Activated CD4-positive, CD25-positive, alpha-beta regulatory T cell (primary cell): ENCODE measurements around the gene MRPS23.

Experiments used
- DNase-seq, 4 experiments: peaks; one replicate each; lab custom pipeline; 2025; lab: John Stamatoyannopoulos, UW

Gene MRPS23

DNA sequence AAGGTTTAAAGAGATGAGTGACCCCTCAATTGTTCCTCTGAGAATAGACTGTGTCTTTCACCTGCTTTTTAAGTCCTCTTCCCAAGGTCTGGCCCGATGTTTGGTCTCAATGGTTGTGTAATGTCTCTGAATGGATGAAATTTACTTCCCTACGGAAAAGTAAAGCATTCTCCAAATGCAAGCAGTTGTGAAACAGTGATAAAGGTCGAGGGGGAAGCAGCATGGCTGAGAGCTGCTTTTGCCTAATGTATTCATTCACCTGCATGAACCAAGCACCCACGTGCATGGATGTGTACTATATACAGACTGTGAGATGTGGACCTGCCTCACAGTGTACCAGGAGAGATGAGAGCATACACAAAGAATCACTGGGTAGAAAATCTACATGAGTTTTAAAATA is 11.4 kb downstream of the MRPS23 start:
- no peak for DNase-seq

DNA sequence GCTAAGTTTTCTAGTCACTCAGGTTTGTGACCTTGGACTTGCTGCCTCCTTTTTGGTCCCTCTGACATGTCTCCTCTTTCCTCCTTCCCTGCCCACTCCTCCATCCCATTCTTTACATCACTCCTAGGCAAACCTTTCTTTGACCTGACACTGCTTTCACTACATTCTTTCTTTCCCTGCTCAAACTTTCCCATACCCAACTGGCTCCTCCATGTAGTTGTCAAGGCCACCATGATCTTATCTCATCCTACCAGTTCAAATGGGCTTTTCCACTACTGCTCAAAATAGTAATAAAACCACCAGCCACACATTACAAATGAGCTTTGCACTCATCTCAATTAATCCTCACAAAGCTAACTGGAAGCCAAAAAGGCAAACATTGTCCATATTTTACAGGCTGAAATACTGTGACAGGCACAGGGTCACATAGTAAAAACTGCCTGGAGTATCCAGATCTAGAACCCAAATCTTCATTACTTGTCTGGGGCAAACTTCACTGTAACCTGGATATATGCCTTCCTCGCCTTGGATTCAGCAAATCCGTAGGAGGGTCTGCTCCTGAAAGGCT is 14.4 kb downstream of the MRPS23 start:
- DNase-seq, result no peak

DNA sequence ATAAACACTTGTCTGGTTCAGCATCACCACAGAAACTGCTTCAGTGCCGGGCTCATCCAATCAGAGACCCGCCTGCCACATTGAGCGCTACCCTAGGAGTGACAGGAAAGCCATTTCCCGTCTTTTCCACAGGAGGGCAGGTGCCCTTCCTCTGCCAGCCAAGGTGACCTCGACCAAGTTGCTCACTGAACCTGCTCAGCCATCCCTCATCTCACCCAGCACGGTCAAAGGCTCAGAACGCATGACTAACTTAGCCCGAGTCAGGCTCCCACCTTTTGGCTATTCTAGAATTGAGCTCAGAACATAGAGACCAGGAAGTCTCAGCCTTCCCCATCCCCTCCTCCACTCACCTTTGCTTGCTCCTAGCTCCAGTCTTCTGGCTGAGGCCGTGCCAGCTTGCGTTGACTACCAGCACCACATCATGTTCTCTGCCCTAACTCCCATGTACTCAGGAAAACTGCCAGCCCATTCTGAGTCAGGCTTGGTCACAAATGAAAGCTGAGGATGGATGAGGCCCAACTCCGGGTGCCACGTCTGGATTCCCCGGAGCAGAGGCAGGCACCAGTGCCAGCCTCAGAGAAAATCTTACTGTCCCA is 15.6 kb downstream of the MRPS23 start:
- no peak for DNase-seq

DNA sequence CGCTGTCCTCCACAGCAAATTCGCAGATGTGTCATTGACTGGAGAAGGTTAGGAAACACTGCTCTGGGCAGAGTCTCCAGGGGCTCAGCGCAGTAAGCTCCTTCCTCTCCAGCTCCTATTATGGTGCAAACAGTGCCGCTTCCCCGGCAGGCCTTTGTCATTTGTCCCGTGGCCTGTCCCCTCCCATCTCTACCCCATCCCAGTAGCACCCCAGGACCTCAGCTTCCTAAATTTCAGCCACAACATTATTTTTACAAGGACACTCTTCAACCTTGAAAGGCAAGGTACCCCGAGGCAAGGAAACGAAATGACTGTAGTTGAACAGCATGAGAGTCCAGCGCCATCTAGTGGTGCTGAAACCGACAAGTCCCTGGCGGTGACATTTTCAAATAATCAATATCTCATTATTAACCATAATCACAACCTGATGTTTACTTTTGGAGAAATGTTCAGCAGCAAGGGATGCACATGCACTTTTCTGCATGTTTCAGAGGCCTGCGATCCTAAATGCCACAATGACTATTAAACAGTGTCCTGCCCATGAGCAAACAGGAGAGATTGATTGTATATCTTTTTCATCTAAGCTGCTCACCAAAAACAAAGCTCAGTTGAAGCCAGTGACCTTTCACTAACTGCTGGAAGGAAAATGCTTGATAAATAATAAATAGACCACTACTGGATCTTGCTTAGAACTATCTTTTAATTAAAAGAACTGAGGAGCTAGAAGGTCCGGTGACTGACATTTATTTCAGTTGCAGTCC is 16.5 kb downstream of the MRPS23 start:
- peak; percentile 11 to 45 (median 34) for DNase-seq

DNA sequence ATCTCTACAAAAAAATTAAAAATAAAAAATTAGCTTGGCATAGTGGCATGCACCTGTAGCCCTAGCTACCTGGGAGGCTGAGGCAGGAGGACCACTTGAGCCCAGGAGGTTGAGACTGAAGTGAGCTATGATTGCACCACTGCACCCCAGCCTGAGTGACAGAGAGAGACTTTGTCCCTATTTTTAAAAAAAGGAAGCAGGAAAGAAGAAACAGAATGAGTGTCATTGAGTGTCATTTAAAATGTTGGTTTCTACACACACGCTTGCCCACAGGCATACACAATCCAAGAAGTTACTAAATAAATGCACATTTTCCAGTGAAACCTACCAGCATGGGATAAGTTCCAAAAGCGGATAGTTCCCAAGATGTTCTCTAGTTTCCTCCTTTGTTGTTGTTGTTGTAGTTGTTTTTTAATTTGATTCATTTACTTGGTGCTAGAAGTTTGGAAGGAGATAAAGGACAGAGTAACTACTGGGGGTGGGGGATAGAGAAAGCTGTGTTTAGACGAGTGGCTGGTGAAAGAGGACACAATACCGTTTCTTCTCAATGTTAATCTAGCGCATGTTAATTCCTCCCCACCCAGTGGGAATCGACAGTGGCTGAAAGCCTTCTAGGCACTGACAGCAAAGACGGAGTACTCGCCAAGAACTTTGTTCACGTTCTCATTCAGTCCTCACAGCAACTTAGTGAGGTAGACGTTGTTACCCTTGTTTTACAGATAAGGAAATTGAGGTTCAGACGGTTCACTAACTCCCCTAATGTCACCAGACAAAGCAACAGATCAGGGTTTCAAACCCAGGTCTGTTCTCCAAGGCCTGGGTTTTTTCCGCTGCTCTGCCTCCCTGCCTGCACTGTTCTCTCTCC is 17.3 kb downstream of the MRPS23 start:
- DNase-seq, result no peak

DNA sequence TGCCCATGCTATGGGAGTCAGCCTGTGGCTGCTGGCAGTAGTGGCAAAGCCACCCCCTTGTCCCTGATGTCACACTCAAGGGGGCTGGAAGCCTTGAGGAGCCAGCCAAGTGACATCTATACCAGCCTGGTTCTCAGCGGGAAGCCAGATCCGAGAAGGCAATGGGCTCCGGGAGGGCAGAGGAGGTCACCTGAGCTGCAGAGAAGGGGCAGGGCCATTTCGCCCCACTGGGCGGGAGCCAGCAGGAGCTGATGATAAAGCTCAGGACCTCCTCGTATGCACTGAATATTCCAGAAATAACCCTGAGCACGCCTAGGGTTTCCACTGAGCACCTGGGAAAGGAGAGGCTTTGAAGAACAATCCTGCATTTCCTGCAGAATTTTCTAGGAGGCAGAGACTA is 19.0 kb downstream of the MRPS23 start:
- no peak for DNase-seq

DNA sequence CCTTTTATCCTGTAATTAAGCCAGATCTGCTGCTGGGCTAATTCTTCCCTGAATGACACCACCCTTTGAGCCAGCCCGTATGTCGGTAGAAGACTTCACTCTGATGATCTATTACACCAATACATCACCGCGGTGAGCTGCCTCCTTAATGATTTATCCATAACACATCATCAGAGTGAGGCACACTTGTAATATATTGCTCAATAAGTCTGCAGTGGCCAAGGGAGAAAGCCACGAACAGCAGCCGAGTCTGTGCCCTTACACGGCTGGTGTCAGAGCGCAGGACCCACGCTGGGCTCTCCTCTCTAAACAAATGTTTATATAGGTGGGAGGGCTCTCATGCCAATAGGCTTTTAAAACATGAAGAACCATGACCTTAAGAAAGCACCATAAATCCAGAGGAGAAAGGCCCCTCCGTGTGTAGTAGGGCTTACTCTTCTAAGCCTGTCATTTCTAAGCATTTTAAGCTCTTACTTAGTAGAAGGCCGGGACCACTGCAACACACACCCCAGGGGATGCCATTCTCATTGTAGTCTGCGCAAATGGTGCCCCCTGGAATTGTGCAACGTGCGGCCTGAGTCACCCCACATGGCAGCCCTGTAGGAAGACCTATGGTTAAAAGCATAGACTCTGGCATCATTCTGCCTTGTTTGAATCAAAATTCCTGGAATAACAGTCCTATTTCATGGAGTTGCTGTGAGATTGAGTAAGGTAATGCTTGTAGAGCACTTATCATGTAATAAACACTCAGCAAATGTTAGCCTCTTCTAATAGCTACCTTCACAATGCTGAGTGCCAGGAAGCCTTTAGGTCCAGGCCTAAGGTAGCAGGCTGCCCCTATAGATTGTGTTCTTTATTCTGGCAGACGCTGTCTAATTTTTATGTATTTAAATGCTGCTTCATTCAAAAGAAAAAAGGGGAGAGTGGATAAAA is 26.1 kb downstream of the MRPS23 start:
- DNase-seq, result no peak

DNA sequence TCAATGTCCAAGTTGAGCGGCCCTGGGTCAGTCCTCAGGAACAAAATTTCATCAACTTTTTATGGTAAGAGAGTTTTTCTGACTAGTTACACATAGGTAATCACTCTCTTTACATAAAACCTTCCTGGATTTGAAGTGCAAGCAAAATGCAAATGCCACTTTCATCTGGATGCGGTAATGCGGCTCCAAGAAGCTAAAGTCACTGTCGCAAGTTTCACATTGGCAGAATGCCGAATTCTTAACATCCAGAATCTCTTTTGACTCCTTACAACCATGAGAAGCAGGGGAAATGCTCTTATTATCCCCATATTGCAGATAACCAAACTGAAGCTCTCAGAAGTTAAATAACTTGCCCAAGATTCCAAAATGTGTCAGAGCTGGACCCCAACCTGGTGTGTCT is 30.0 kb downstream of the MRPS23 start:
- no peak for DNase-seq

DNA sequence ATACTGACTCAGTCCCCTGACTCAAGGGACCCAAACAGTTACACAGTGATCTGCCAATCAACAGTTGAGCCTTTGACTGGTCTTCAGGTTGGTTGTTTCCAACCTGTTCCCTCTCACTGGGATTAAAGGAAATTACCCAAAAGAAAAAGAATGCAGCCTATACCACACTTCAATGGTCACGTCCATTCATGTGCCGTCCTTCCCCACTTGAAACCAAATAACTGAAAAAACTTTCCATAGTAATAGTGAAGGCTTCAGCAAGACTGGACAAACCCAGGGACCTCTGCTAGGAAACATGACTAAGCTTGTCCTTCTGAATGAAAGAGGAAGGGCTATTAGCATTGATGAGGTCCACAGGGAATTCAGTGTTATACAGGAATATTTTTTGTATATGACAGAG is 30.6 kb downstream of the MRPS23 start:
- DNase-seq, result no peak

DNA sequence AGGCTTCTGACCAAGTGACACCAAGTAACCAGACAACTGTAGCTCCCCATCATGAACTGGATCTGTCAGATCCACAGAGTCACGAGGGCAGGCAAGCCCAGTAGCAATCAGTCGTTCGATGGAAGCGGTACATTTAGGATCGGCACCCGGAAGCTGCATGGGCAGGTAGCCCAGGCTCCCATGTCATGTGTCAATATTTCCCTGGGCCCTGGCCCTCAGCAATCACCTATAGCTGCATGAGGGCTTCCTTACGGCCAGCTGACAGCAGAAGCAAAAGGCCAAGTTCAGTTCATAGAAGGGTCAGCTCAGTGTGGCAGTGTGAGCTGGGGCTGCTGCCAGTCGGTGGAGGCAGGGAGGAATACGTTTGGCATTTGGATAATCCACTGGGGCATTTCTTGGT is 31.8 kb downstream of the MRPS23 start:
- DNase-seq, result no peak

DNA sequence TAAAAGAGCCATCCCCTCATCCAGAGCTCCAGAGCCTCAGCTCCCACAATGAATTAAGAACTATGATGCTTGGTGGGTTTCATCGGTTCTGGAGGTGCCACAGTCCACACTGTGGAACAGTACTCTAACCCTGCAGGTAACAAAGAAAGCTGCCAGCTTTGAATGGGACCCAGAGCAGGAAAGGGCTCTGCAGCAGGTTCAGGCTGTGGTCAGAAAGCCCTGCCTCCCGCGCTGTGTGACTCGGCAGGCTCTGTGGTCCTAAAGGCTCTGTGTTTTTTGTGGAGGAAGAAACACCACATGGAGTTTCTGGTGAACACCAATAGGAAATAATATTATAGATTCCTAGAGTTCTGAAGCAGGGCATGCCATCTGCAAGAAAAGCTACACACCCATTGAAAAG is 32.5 kb downstream of the MRPS23 start:
- no peak for DNase-seq

DNA sequence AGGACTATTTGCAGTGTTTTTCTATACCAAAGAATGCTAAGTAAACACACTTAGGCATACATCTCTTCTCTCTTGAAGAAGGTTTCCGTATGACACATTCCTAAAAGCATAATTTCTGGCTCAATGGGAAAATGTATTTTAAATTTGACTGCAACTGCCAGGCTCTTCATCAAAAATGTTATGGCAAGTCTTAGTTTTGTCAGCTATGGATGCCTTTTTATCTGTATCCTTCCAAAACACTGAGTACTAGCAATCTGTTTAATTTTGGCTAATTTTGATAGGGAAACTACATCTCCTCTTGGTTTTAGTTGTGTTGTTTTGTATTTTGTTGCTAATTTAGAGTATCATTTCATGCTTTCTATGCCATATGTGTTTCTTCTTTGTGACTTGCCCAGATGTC is 35.4 kb downstream of the MRPS23 start:
- no peak for DNase-seq

DNA sequence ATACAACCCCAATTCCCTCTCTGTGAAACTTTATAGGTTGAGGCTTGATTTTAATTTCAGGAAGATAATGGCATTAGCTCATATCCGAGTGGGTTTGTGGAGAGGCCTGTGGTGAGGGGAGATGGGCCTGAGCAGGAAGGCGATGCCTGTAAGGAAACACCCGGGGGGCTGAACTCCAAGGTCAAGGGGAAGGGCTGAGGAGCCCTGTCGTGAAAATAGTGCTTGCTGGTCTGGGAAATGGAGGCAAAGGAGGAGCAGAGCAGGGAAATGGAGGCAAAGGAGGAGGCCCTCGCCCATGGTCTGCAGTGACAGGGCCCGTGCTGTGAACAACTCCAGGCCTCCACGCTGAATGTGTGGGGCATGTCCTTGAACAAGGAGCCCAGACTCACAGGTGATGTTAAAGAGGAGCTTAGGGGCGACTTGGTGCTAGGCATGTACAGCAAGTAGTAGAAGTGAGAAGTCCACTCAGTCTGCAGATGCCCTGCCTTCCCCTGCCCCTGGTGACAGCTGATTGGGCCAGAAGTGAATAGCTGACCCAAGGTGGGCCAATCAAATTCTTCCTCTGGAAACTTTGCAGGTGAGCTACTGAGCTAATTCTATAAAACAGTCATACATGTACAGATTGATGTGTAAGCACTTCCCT is 38.1 kb downstream of the MRPS23 start:
- no peak for DNase-seq

DNA sequence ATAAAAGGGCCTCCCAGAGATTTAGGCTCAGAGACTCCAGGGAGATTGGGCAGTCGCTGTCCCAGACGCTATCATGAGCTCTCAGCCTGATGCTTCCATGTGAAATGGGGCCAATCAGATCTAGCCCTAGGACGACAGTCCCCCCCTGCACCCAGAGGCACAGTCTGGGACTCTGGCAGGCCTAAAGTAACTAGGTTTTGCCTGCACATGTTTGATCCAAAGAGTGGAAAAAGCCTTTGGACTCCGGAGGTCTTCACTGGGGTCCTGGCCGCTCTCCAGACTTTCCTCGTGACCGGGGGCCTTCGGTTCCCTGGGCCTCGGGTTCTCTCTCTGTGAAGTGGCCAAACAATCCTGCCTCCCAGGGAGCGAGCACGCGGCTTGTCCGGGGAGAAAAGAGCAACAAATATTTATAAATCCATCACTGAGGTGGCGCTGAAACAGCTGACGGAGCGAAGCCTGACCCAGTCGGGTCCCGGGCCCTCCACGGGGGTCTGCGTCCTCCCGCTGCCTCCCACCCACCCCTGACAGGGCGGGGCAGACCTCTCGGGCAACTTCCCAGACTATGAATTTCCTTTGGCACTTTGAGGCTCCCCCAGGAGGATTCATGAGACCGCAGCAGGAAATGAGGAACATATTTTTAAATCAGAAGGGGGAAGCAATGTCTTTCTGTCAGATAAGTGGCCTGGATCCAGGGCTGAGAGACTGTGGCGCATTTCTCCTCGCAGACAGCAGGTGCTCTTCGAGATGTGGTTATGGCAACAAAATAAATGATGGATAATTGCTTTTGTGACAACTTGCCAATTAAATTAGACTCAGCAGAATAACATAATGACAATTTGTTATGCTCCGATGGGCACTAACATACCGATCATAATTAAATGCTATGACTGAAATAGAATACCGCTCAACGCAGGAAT is 38.9 kb downstream of the MRPS23 start:
- DNase-seq, result no peak

DNA sequence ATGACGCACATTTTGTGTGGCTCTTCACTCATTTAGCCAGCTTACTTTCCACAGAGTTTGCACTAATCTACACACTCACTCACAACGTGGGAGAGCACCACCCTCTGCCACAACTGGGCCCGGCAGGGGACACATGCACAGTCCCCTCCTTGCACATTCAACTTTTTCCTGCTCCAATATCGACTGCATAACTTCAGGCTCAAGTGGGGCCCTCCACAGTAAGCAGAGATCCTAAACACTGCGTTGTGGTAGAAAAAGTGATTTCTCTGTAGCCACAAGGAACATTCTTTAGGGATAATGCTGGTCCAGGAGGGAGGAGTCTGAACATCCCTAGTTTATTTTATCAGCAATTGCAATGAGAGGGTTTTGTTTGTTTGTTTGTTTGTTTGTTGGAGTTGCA is 40.0 kb downstream of the MRPS23 start:
- no peak for DNase-seq

DNA sequence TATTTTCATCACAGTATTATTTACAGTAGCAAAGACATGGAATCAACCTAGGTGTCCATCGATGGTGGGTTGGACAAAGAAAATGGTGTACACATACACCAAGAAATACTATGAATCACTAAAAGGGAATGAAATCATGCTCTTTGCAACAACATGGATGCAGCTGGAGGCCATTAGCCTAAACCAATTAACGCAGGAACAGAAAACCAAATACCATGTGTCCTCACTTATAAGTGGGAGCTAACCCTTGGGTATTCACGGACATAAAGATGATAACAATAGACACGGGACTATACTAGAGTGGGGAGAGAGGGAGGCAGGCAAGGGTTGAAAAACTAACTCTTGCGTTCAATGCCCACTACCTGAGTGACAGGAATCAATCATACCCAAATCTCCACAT is 41.0 kb downstream of the MRPS23 start:
- DNase-seq, result no peak

DNA sequence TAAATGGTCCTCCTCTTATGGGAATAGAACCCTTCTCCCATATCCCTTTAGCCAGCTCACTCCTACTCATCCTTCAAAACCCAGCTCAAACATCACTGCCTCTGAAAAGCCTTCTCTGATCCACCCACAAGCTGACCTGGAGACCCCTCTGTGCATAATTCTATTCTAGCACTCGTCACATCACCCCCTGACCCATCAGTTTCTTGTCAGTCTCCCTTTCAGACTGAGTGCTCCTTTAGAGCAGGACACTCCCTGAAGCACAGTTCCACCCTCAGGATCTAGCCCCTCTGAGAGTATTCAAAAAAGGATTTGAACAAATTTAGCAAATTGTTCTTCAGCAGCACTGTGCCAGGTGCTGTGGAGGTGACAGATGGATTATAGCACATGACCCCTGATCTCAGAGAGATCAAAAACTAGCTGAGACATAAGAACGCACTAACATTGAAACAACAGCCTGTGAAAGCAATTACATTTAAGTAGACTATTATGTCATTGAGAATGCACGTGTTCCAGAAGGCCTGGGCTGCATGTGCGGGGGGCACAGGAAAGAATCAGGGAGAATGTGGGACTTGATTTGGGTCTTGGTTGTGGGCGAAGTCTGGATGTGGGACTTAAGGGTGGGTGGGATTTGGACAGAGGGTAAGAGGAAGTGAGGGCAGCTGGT is 43.5 kb downstream of the MRPS23 start:
- no peak for DNase-seq

DNA sequence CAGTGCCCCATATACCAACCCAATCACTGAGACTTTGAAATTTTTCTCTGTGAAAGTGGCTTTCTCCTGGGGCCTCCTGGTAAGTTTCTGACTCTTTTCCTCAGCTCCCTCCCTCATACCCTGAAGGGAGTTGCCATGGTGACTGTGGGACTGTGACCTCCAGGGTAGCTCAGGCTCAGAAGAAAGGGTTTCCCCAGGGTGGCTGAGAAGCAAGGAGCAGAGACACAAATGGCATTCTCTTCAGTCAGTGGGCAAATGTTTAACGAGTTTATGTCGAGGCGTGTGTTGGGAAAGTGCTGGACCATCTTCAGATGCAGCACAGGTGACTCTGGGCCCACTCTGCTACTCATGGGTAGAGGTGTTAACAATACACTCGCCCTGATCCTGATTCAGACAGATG is 46.8 kb downstream of the MRPS23 start:
- no peak for DNase-seq

DNA sequence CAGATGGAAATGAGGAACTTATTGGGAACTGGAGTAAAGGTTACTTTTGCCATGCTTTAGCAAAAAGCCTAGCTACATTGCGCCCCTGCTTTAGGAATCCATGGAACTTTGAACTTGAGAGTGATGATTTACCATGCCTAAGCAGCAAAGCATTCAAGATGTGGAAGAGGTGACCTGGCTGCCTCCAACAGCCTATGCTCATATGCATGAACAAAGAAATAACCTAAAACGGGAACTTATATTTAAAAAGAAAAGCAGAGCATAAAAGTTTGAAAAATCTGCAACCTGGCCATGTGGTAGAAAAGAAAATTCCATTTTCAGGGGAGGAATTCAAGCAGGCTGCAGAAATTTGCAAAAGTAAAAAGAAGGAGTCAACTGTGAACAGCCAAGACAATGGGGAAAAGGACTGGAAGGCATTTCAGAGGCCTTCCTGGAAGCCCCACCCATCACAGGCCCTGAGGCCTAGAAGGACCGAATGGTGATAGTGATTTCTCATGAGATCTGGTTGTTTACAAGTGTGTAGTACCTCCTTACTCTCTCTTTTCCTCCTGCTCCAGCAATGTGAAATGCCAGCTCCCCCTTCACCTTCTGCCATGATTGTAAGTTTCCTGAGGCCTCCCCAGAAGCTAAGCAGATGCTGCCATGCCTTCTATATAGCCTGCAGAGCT is 48.7 kb downstream of the MRPS23 start:
- DNase-seq, result no peak
